Sciatic nerve (tissue), 2 donors: Measurements from ENCODE around the gene LRRC8D. TPM values are rescaled to one million over a fixed set of nuclear protein-coding genes. Genes with fewer than 3 reads are reported as not detected.

ENCODE experiments used
- ATAC-seq: fragments of 200-7000 bp; cut with Tn5 transposase; one replicate; pipeline ENCODE4 v1.9.1; 2020; ENCODE audit warnings: mild to moderate bottlenecking, moderate library complexity
- DNase-seq: peaks from one replicate; pipeline ENCODE4 v3.0.0-alpha.2; 2020; ENCODE audit warnings: low spot score
- intact Hi-C: fragments of 100-400 bp; cut with DNase I; formaldehyde crosslinking; loops from one replicate; pipeline ENCODE4 v1.14.2; 2022
- total RNA-seq: library from RNA; stranded (reverse); fragmentation: NEBNext Ultra II Directional; extraction: Animal tissue kit (Norgen Biotek cat#: 25700); gene quantifications from one replicate; pipeline ENCODE4 v1.2.1, GENCODE V29; 2021
- donor health status: DM: no; HTN: no; CAD: no.
- donor health status: DM: no; HTN: no; CAD: no.

The LRRC8D gene
- total RNA-seq, 1 donor from 2014 or later, result 24.2 TPM

- intact Hi-C loops, result loop anchor here (5.0 kb wide), 1 partner anchor 183 kb away; no protein-coding TSS in a partner anchor
- peak; percentile 94 for DNase-seq
- ATAC-seq, result peak; percentile 92
These were observed 16.1 kb upstream of the LRRC8D start for GRCh38 chr1:89804642-89805237.

GRCh38 chr1:89806616-89807015, 14.2 kb upstream of the LRRC8D start:
- intact Hi-C loops, result loop anchor here (5.0 kb wide), 1 partner anchor 181 kb away; no protein-coding TSS in a partner anchor
- ATAC-seq (no peak), DNase-seq (no peak)

GRCh38 chr1:89807503-89807902, 13.3 kb upstream of the LRRC8D start:
- intact Hi-C loops, result loop anchor here (5.0 kb wide), 1 partner anchor 180 kb away; no protein-coding TSS in a partner anchor
- no peak for ATAC-seq
- DNase-seq, result no peak

GRCh38 chr1:89807983-89808382, 12.8 kb upstream of the LRRC8D start:
- DNase-seq, result no peak
- intact Hi-C loops, result loop anchor here (5.0 kb wide), 1 partner anchor 179 kb away; no protein-coding TSS in a partner anchor
- no peak for ATAC-seq

GRCh38 chr1:89808441-89809117, 12.3 kb upstream of the LRRC8D start:
- ATAC-seq (no peak), DNase-seq (no peak)
- intact Hi-C loops, result loop anchor here (5.0 kb wide), 1 partner anchor 179 kb away; no protein-coding TSS in a partner anchor

- no peak for ATAC-seq
- intact Hi-C loops, result loop anchor here (5.0 kb wide), 1 partner anchor 178 kb away; no protein-coding TSS in a partner anchor
- DNase-seq, result no peak
These were observed 11.3 kb upstream of the LRRC8D start for GRCh38 chr1:89809556-89809955.

GRCh38 chr1:89810302-89810701, 10.5 kb upstream of the LRRC8D start:
- intact Hi-C loops, result no loop called here

GRCh38 chr1:89810880-89811279, 10.0 kb upstream of the LRRC8D start:
- DNase-seq (no peak), ATAC-seq (no peak)
- intact Hi-C loops, result no loop called here

More at GRCh38 chr1:89810302-89810701, 10.5 kb upstream of the LRRC8D start:
- DNase-seq (no peak), ATAC-seq (no peak)

GRCh38 chr1:89812992-89813391, 7.8 kb upstream of the LRRC8D start:
- DNase-seq, result no peak

GRCh38 chr1:89815040-89815439, 5.8 kb upstream of the LRRC8D start:
- no peak for ATAC-seq
- intact Hi-C loops, result no loop called here

More at GRCh38 chr1:89812992-89813391, 7.8 kb upstream of the LRRC8D start:
- no peak for ATAC-seq
- intact Hi-C loops, result no loop called here

GRCh38 chr1:89815611-89816010, 5.2 kb upstream of the LRRC8D start:
- intact Hi-C loops, result no loop called here
- DNase-seq (no peak), ATAC-seq (peak; percentile 65)

More at GRCh38 chr1:89815040-89815439, 5.8 kb upstream of the LRRC8D start:
- no peak for DNase-seq

GRCh38 chr1:89816366-89816765, 4.5 kb upstream of the LRRC8D start:
- ATAC-seq, result no peak
- intact Hi-C loops, result no loop called here

GRCh38 chr1:89821322-89822108, 683 bp downstream of the LRRC8D start:
- peak; percentile 67 for DNase-seq
- intact Hi-C loops, result no loop called here
- ATAC-seq, result peak; percentile 45

More at GRCh38 chr1:89816366-89816765, 4.5 kb upstream of the LRRC8D start:
- DNase-seq, result no peak

GRCh38 chr1:89822109-89822962, 1.5 kb downstream of the LRRC8D start:
- intact Hi-C loops, result no loop called here
- no peak for DNase-seq
- ATAC-seq, result no peak

GRCh38 chr1:89822999-89823628, 2.3 kb downstream of the LRRC8D start:
- ATAC-seq, result no peak
- intact Hi-C loops, result no loop called here
- DNase-seq, result no peak

- intact Hi-C loops, result no loop called here
- DNase-seq, result no peak
- ATAC-seq, result no peak
These were observed 3.0 kb downstream of the LRRC8D start for GRCh38 chr1:89823679-89824292.

GRCh38 chr1:89826594-89826993, 5.8 kb downstream of the LRRC8D start:
- DNase-seq, result no peak
- intact Hi-C loops, result no loop called here
- no peak for ATAC-seq

- no peak for DNase-seq
- intact Hi-C loops, result no loop called here
- no peak for ATAC-seq
These were observed 6.5 kb downstream of the LRRC8D start for GRCh38 chr1:89827330-89827729.
